ENCODE results near the gene GPR162.

Gene GPR162

GRCh38 chr12:6787309-6787708, 34.3 kb upstream of the GPR162 start:
- no peak for DNase-seq

GRCh38 chr12:6788972-6789924, 32.4 kb upstream of the GPR162 start, which contains the start of gene CD4:
TSS of gene CD4 (plus strand) at chr12:6789528. CDS start at chr12:6800139, 10,611 bp downstream.
- no peak for DNase-seq

GRCh38 chr12:6790496-6791150, 31.0 kb upstream of the GPR162 start:
- DNase-seq, result no peak

- no peak for DNase-seq
Observed at GRCh38 chr12:6791931-6792520, 29.6 kb upstream of the GPR162 start.

- no peak for DNase-seq
Observed at GRCh38 chr12:6792522-6793201, 29.0 kb upstream of the GPR162 start.

- DNase-seq, result no peak
Observed at GRCh38 chr12:6795088-6795487, 26.5 kb upstream of the GPR162 start.

- DNase-seq, result no peak
Observed at GRCh38 chr12:6796576-6796975, 25.0 kb upstream of the GPR162 start.

- DNase-seq, result no peak
Observed at GRCh38 chr12:6799147-6799546, 22.5 kb upstream of the GPR162 start.

- no peak for DNase-seq
Observed at GRCh38 chr12:6807170-6807569, 14.5 kb upstream of the GPR162 start.

GRCh38 chr12:6809056-6809455, 12.6 kb upstream of the GPR162 start:
- no peak for DNase-seq

- no peak for DNase-seq
Observed at GRCh38 chr12:6810758-6811157, 10.9 kb upstream of the GPR162 start.

GRCh38 chr12:6813363-6813762, 8.3 kb upstream of the GPR162 start:
- no peak for DNase-seq

GRCh38 chr12:6816598-6816997, 5.0 kb upstream of the GPR162 start:
- no peak for DNase-seq

- DNase-seq, result no peak
Observed at GRCh38 chr12:6817098-6817497, 4.5 kb upstream of the GPR162 start.

GRCh38 chr12:6817662-6818157, 3.9 kb upstream of the GPR162 start:
- no peak for DNase-seq

- no peak for DNase-seq
Observed at GRCh38 chr12:6818222-6818621, 3.4 kb upstream of the GPR162 start.

GRCh38 chr12:6818645-6819044, 3.0 kb upstream of the GPR162 start:
- no peak for DNase-seq

- no peak for DNase-seq
Observed at GRCh38 chr12:6819106-6820030, 2.3 kb upstream of the GPR162 start.

GRCh38 chr12:6820166-6820565, 1.5 kb upstream of the GPR162 start:
- DNase-seq, result no peak

GRCh38 chr12:6822426-6823135, 960 bp downstream of the GPR162 start:
- no peak for DNase-seq
